Left forelimb (tissue), 1 donor: Measurements from ENCODE around the gene ZC3H12C.
A peak's percentile ranks its signal among the peaks of the same experiment; 100 is the strongest.
"Not testable (repeated sequence)": the region's sequence is repeated elsewhere in the genome, so short reads cannot be mapped to it uniquely, and the experiment has no call there.

Experiments used
- DNase-seq: peaks from one replicate; pipeline ENCODE4 v3.0.0-alpha.2; 2018; ENCODE audit warnings: low spot score

The ZC3H12C gene

GRCh38 chr11:110092515-110093406, at the start of gene ZC3H12C:
Gene ZC3H12C, plus strand, starts transcription at chr11:110093392. Its CDS starts 20 bp downstream, at chr11:110093412.
- peak; percentile 88 for DNase-seq

DNA sequence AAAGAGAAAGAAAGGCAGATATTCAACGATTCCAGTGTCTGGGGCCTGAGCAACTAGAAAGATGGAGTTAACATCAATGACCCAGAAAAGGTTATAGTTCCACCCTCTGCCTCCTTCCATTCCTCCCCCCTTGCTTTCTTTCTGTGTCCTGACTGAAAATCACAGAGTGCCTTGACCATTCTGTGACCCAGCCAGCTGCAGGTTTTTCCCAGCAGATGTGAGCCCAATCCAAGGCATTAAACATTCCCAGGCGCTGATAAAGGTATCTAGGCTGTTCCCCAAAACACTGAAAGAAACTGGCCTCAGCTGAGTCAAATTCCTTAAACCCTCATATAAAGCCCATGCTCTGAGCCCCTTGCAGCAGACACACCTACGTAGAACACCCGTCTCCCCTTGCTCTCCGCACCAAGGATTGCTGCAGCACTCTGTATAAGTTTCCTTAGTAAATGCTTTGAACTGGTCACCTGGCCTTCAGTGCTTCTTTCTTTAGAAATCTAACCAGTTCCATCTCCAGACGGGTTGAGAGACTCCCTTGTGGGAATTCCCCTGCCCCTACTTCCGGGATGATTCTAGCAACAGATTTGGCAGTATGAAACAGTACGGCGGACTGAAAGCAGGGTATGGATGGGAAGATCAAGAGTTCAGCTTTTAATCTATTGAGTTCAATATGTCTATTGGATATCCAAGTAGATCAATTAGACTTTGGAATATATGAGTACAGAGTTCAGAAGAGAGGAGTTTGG, 48.8 kb upstream of the ZC3H12C start:
- no peak for DNase-seq

GRCh38 chr11:110046775-110047380, 46.3 kb upstream of the ZC3H12C start:
- DNase-seq: no peak

DNA sequence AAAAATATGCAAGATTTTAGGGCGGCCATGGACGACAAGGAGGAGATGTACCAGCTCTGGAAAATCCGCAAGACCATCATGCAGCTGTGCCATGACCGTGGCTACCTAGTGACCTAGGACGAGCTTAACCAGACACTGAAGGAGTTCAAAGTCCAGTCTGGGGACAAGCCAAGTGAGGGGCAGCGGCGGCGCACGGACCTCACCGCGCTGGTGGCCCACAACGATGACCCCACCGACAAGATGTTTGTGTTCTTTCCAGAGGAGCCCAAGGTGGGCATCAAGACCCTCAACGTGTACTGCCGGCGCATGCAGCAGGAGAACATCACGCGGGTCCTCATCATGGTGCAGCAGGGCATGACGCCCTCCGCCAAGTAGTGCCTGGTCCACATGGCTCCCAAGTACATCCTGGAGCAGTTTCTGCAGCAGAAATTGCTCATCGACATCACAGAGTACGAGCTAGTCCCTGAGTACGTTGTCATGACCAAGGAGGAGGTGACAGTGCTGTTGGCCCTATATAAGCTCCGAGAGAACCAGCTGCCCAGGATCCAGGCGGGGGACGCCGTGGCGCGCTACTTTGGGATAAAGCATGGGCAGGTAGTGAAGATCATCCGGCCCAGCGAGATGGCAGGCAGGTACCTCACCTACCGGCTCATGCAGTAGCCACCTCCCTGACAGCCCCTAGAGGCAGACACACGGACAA, 43.5 kb upstream of the ZC3H12C start:
- no peak for DNase-seq

DNA sequence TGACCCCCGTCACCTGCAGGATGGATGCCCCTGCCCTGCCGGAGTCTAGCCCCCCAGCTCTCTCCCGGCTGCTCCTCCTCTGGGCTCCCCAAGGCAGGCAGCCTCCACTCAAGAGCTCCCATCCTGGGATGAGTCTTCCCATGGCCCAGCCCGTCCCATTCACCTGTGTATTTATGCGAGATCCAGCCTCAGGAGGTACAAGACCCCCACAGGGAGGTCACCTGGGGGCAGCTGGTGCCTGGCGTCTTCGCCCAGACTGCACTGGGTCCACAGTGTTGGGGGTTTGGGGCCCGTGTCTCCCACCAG, 43.0 kb upstream of the ZC3H12C start:
- no peak for DNase-seq

- DNase-seq: no peak
Observed at GRCh38 chr11:110053848-110054414, 39.3 kb upstream of the ZC3H12C start.

DNA sequence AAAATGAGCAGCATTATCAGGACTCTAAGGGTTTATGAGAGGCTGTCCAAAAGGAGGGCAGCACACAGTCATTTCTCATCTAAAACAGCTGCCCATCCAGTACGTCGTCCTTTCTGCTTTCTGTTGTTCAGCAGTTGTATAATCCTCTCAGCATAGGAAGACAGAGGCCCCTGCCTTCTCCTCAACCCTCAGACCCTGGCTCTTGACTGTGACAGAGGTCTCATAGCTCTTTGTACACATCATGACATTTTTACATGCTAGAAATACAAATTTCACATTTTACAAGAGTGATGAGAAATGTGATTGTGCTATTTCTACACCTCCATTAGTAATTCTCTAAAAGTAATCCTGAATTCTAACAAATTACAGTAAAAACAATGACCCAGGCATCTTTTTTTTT, 36.2 kb upstream of the ZC3H12C start:
- DNase-seq: no peak

DNA sequence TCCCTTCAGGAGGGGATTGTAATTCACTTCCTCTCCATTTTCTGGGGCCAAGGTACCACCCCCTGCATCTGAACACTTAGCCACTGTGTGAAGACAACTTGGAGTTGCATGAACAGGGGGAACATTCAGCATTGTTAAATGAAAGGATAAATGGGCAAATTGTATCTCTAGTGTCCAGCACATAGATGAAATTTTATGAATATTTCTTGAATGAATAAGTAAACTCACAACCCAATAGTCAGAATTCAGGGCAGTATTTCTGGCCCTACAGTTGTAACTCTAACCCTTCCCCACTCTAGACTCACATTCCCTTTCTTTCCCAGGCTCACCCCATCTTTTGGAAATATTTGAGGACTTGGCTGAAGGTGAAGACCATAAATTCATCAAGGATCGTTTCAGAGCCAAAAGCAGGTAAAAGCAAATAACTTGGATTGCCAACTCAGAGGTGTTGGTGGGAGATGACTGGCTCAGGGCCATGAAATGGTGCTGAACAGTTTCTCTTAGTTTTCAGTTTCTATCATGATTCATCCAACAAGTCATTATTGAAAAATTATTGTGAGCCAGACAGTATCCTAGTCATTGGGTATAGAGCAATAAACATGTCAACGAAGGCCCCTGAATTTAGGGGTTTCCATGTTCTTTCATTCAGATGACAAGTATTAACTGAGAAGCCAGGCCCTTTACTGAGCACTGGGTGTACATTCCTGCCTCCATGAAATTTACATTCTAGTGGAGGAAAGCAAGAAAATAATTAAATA, 33.3 kb upstream of the ZC3H12C start:
- DNase-seq: no peak

DNA sequence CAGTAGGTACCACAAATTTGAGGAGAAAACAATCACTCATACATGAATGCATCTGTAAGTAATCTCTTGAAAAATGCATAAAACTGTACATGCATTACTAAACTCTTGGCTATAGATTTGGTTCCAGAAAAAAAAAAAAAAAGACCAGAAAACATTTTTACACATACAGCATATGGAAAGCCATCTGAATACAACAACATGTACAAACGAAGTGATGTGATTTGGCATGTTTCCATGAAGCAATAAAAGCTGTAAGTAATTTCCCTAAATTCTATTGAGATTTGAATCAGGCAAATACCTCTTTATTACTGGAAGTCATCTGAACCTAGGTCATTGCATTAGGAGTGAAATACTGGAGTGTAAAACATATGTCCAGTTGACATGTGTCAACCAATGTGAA, 31.9 kb upstream of the ZC3H12C start:
- no peak for DNase-seq

- DNase-seq: no peak
Observed at GRCh38 chr11:110062247-110062646, 30.9 kb upstream of the ZC3H12C start.

GRCh38 chr11:110065189-110065588, 28.0 kb upstream of the ZC3H12C start:
- DNase-seq: no peak

DNA sequence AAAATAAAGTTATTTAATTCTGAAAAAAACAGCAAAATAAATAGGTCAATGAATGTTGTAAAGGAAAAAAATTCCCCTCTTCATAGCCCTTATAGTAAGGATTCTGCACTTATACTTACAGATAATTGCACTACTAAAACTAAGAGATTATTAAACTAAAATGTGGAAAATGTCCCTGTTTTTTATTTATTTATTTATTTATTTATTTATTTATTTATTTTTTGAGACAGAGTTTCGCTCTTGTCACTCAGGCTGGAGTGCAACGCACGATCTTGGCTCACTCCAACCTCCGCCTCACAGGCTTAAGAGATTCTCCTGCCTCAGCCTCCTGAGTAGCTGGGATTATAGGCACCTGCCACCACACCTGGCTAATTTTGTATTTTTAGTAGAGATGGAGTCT, 25.2 kb upstream of the ZC3H12C start:
- not testable (repeated sequence) for DNase-seq

GRCh38 chr11:110069158-110069737, 23.9 kb upstream of the ZC3H12C start:
- DNase-seq: no peak

DNA sequence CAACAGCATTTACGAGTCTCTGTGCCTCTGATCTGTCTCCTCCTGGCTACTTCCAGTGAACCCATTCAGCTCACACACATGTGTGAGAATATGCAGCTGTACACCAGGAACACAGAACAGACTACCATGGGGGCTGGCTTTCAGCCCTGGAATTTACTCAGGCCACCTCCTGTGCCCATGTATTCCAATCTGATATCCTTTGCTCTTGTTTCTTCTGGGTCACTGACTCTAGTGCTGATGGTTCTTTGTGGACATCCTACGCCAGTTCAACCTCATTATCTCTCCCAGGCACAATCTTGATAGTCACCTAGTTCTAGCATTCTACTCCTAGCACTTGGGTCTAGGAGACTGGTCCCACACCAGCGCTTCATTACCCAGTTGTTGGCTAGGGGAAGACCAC, 23.0 kb upstream of the ZC3H12C start:
- no peak for DNase-seq

GRCh38 chr11:110071197-110071596, 22.0 kb upstream of the ZC3H12C start:
- no peak for DNase-seq

DNA sequence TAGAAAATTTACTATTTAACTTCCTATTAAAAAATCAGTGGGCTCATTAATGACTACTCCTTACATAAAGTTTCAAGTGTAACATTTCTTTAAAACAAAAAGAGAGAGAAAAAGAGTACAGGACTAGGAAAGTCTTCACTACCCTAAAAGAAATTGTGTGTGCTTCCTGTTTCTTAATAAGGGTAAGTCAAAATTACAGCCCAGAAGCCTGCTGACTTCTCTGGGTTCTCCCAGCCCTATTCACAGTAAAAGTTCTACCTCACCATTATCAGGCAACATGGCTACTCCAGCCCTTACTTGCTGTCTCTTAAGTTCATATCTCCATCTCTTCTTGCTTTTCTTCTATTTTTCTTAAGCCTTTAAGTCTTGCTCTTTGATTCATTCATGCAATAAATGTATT, 20.3 kb upstream of the ZC3H12C start:
- no peak for DNase-seq

DNA sequence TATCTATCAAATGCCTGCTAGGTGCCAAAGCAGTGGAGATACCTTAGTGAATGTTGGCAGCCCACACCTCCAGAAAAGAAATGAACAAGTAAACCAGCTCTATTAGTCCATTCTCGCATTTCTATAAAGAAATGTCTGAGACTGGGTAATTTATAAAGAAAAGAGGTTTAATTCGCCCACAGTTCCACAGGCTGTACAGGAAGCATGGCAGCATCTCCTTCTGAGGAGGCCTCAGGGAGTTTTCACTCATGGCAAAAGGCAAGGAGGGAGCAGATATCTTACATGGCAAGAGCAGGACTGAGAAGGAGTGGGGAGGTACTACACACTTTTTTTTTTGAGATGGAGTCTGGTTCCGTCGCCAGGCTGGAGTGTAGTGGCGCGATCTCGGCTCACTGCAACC, 18.7 kb upstream of the ZC3H12C start:
- DNase-seq: no peak

DNA sequence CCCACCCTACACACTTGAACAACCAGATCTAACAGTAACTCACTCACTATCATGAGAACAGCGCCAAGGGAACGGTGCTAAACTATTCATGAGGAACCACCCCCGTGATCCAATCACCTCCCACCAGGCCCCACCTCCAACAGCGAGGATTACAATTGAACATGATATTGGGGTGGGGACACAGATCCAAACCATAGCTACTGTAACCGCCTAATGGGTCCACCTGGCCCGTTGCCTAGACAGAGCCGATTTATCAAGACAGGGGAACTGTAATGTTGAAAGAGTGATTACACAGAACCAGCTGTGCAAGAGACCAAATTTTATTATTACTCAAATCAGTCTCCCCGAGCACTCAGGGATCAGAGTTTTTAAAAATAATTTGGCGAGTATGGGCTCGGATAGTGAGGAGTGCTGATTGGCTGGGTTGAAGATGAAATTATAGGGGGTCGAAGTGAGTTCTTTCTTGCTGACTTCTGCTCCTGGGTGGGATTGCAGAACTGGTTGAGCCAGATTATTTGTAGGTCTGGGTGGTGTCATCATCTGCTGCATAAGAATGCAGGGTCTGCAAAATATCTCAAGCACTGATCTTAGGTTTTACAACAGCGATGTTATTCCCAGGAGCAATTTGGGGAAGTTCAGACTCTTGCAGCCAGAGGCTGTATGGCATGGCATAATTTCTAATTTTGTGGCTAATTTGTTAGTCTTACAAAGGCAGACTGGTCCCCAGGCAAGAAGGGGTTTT, 17.9 kb upstream of the ZC3H12C start:
- no peak for DNase-seq

GRCh38 chr11:110075847-110076208, 17.4 kb upstream of the ZC3H12C start:
- no peak for DNase-seq

DNA sequence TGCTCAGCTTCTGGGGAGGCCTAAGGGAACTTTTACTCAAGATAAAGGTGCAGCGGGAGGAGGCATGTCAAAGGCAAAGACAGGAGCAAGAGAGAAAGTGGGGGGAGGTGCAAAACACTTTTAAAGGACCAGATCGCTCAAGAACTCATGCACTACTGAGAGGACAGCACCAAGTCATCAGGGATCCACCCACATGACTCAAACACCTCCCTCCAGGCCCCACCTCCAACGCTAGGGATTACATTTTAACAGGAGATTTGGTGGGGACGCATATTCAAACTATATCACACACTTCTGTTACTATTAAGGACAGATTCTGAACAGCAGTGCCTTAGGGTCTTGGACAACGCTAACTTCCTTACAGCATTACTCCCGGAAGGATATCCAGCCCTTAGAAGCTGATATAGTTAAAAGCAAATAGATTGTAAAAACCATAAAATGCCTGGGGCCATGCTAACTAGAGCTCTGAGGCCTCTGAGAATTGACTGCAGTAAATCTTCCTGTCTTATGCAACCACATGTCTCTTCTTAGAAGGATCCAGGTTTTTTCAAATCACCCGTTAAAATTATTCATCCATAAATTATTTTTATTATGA, 16.7 kb upstream of the ZC3H12C start:
- DNase-seq: no peak
